NCI-H2081 (cell line): Measurements from ENCODE around the gene GUK1.
A peak's percentile ranks its signal among the peaks of the same experiment; 100 is the strongest.

Experiments used
- DNase-seq, 2 experiments: peaks; one replicate each; lab custom pipeline; 2025; lab: John Stamatoyannopoulos, UW

The GUK1 gene, protein sequence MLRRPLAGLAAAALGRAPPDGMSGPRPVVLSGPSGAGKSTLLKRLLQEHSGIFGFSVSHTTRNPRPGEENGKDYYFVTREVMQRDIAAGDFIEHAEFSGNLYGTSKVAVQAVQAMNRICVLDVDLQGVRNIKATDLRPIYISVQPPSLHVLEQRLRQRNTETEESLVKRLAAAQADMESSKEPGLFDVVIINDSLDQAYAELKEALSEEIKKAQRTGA

DNA sequence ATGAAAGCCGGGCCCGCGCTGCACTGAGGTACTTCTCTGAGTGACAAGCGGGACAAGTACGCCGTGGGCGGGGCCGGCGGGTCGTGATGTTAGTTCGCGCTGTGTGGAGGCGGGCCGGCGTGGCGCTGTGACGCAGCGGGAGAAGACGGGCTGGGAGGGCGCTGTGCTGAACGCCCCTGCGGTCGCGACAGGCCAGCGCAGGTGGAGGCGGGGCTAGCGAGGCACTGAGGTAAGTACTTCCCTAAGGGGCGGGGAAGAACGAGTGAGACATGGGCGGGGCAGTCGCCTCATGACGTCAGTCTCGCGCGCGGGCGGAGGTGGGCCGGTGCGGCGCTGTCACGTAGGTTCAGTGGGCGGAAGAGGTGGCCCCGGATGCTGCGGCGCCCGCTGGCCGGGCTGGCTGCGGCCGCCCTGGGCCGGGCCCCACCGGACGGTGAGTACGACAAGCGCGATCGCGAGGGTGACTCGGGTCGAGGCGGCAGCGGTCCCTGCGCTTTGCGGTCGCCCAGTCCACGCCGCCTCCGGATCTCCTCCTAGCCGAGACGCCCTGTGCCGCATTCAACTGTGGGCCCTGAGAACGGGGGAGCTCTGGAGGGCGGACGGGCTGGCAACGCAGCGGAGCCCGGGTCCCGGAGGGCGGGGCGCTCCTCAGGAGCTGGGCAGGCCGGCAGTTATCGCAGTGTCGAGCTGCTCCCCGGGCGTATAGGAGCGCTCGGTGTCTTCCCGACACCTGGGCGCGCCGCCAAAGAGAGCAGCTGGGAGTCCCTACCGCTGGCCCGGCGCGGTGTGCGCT lies at the start of gene GUK1:
TSS of gene GUK1 (plus strand) at position 349 of the 793 bp plus-strand sequence. CDS start at position 373, 24 bp downstream.
- peak; percentile 100 for DNase-seq

DNA sequence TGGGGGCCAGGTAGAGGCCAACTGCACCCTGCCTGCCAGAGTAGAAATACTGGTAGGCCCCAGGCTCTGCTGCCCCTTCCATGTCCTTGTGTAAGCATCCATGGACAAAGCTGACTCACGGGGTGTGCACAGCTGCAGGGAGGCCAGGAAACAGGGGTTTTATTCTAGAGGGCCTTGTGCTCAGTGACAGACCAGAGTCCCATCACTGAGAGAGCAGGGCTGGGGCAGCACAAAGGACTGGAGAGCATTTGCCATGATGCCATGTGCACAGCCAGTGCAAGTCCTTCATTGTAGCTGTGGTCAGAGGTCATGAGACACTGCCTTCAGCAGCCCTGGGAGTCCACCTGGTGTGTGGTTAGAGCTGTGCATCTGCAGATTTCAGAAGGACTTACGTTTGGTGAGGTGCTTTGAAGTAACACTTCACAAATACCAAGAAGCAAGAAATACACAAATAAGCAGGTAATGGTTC lies 49.4 kb upstream of the GUK1 start:
- no peak for DNase-seq

DNA sequence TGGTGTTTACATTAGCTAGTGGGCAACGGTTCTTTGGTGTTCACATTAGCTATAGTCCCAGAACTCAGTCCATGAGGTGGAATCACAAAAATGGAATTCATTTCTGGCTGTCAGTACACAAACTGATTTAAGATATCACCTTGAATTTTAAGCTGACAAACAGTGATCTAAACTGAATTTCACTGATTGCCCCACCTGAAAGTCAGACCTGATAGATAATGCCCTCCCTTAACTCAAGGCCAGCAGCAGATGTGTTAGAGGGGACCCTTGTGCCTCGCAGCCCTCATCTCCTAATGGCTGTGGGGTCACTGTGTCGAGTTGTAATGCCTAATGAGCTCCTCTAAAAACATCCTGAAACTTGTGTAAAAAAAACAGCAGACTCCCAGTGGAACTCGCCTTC lies 49.0 kb upstream of the GUK1 start:
- DNase-seq, result no peak

DNA sequence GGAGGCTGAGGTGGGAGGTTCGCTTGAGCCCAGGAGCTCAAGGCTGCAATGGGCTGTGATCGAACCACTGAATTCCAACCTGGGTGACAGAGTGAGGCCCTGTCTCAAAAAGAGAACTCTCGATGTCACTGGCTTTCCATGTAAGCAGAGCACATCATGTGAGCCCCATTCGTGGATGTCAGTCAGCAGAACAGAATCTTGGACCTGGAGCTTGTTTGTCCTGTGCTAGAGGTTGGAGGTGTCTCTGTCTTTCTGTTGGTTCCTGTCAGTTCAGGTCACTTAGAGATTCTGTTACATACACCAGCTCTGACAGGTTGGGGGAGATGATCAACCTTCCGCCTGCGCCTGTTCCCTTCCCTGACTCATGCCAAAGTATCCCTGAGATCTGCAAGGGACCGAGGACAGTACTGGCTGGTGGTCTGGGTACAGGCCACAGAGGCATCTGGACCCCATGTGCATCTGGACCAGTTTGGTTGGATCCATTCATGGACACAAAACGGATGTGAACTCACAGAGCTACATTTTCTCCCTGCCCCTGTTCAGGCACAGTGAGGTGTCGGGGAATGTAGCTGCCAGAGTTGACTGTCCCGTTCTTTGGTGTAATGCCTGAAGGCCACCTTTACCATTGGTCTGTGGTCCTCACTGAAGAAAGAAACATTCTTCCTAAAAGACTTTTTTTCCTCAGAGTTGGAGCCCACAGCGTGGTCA lies 47.6 kb upstream of the GUK1 start:
- no peak for DNase-seq

DNA sequence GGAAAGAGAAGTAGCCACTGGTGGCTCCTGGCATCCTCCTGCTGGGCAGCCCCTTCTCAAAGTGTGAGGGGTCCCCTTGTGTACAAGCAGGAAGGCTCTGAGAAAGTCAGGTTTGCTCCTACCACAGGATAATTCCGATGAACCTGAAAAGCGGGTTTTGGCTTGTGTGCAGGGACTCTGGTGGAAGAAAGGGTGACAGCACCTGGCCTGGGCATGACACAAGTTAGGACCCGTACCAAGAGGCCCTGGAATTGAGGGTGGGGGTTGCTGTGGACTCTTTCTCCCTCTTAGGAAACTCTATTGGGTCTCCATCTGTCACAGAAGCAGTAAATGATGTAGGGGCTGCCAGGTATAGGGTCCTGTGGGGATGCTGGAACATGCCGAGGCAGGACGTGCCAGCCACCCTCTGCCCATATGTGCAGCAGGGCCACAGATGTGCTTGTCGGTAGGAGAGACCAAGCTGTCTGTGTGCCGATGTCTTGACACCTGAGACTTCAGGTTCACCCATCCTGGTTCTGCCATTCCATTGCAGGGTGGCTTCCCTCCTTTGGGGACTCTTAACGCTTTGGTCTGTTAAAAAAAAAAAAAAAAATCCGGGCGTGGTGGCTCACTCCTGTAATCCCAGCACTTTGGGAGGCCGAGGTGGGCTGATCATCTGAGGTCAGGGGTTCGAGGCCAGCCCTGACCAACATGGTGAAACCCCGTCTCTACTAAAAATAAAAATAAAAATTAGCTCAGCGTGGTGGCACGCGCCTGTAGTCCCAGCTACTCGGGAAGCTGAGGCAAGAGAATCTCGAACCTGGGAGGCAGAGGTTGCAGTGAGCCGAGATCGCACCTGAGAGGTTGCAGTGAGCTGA lies 46.8 kb upstream of the GUK1 start:
- DNase-seq, result no peak

DNA sequence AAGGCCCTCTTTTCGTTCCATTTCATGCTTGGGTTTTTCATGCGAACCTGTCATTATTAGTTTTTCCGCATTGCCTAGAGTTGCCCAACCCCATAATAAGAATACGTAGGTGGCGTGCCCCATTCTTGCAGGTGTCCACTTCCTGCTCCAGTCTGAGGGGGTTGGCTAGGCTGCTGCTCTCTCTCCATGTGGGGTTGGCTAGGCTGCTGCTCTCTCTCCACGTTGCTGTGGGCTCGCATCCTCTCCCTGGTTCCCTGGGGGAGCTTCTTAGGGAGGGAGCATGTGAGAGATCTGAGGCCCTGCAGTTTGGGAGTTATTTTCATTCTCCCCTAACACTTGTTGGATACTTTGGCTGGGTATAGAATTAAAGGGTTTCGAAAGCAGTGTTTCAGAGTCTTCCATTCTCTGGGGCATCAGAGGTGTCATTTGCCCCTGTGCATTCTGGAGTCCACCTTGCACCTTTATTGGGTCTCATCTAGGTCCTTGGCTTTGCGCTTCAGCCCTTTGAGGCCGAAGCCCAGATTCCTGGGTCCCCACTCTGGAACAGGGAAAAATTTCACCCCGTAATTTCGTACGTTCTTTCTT lies 45.6 kb upstream of the GUK1 start:
- DNase-seq, result no peak

DNA sequence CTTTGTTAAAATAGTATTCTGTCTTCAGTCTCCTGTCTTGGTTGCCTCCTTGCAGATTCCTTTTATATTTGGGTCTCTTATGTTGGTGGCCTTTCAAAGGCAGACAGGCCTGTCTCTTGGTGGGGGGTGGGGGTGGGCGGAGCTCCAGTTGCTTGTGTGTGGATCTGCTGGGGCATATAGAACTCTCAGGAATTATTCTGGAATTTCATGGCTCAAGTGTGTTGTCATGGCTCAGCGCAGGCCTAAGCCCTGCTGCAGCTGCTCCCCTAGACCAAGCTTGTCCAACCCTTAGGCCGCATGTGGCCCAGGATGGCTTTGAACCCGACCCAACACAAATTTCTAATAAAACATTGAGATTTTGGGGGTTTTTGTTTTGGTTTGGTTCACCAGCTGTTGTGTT lies 44.9 kb upstream of the GUK1 start:
- DNase-seq, result no peak

DNA sequence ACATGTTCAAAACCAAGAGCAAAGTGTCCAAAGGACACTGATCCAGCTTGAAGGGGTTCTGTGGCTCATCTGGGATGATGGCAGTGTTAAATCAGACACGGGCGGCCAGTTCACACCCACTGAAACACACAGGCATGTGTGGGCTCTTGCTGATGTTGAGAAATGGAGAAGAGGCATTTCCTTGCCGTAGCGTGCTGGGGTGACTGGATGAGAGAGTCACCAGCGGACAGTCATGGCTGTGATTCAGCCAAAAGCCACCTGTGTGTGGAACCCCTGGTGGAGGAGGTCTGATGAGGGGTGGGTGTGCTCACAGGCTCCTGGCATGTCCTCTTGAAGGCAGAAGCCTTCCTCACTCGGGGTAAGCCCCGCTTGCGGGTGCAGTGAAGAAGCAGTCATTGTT lies 44.1 kb upstream of the GUK1 start:
- no peak for DNase-seq

DNA sequence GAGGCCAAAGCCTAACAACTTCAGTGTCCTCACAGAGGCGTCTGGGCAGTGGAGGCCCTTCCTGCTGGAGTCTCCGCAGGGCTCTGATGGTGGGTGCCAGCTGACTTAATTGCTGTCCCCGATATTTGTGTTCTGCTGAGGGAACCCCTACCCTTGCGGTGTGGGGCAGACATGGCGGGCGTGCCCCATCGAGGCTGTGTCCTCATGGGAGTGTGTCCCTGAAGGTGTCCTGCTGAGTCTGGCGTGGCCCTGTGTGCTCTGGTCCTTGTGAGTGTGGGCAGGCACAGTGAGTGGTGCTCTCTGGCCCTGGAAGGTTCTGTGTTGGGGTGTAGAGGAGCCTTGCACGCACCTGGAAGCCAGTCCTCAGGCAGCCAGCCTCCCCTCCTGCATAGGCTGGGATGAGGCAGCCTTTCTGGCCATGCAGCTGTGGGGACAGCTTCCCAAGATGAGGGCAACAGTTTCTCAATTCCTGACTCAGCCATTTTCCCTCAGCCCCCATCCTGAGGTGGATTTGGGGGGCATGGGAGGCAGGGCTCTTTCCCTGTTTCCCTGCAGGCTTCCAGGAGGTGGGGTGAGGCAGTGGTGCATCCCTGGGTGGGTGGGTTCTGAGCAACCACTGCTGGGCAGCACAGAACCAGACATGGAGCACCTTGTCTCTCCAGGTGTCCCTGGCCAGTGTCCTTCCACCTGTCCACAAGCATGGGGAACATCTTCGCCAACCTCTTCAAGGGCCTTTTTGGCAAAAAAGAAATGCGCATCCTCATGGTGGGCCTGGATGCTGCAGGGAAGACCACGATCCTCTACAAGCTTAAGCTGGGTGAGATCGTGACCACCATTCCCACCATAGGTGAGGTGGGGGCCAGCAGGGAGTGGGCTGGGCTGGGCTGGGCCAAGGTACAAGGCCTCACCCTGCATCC lies 43.4 kb upstream of the GUK1 start:
- DNase-seq, result no peak

DNA sequence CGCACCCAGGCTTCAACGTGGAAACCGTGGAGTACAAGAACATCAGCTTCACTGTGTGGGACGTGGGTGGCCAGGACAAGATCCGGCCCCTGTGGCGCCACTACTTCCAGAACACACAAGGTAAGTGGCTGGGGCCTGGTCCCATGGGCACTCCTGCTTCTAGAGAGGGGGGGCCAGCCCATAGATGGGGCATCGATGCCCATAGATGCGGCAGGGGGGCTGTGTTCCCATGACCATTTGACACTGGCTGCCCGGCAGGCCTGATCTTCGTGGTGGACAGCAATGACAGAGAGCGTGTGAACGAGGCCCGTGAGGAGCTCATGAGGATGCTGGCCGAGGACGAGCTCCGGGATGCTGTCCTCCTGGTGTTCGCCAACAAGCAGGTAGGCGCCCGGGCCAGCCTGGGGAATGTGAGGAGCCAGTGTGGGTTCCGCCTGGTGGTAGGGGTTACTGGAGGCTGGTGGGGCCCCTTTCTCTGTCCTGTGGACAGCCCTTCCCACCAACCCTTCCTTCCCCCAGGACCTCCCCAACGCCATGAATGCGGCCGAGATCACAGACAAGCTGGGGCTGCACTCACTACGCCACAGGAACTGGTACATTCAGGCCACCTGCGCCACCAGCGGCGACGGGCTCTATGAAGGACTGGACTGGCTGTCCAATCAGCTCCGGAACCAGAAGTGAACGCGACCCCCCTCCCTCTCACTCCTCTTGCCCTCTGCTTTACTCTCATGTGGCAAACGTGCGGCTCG lies 42.6 kb upstream of the GUK1 start:
- no peak for DNase-seq

DNA sequence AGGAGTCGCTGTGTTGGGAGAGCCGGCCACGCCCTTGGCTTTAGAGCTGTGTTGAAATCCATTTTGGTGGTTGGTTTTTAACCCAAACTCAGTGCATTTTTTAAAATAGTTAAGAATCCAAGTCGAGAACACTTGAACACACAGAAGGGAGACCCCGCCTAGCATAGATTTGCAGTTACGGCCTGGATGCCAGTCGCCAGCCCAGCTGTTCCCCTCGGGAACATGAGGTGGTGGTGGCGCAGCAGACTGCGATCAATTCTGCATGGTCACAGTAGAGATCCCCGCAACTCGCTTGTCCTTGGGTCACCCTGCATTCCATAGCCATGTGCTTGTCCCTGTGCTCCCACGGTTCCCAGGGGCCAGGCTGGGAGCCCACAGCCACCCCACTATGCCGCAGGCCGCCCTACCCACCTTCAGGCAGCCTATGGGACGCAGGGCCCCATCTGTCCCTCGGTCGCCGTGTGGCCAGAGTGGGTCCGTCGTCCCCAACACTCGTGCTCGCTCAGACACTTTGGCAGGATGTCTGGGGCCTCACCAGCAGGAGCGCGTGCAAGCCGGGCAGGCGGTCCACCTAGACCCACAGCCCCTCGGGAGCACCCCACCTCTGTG lies 41.7 kb upstream of the GUK1 start:
- no peak for DNase-seq

DNA sequence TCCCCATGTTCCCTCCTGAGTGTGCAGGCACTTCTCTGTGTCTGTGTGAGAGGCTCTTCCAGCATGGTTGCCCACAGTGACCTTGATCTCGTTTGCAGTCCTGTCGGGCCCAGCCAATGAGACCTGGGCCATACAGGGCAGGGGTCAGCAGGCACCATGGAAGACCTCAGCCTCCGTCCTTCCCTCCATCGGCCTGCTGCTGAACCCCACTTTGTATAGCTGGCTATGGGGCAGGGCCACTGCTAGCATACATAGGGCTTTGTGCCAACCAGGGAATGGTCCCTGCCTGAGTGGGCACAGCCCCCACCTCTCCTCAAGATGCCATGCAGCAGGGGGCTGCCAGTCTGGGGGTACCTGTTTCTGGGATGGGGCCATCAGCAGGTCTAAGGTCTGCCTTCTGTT lies 40.7 kb upstream of the GUK1 start:
- no peak for DNase-seq

DNA sequence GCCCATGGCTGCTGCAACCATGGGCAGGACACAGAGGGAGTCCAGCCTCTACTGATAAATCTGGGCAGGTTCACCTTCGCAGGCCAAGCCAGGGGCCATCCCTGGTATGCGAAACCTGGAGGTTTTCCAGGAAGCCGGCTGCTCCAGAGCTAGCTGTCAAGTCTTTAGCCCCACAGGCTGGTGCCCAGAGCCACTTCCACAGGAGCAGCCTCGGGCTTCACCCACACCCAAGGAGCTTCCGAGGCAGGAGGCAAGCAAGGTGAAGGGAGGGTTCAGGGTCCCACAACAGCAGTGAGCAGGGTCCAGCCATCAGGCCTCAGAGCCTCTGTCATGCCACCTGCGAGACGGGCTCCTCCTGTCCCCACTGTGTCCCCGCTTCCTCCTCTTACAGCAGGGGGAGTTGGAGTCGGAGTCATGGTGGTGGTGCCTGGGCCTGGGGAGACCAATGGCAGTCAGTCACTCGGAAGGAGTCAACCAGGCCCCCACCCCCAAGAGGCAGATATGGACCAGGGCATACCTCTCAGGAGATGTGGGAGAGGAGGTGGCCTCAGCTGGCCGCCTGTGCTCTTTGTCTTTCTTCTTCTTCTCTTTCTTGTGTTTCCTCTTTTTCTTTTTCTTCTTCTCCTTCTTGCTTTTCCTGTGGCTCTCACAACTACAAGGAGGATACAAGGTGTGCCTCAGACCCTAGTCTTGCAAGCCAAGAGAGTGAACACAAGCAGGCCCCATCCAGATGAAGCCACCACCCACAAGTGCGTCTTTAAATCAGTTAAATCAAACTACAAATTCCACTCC lies 39.1 kb upstream of the GUK1 start:
- no peak for DNase-seq

DNA sequence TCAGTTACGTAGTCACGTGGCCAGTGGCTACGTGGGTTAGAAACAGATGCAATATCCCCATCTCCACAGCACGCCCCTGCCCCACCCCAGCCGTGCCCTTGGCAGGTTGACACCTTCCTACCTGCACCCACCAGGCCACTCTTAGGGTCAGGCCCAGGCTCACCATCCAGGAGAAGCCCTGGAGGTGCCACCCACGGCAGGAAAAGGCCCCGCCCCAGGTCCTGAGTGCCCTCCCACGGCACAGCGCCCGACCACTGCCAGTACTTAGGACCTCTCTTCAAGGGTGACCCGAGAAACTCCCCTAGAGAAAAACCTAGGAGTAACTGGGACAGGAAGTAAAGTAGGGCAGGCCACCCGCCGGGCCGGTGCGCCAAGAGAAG lies 38.5 kb upstream of the GUK1 start:
- DNase-seq, result no peak

DNA sequence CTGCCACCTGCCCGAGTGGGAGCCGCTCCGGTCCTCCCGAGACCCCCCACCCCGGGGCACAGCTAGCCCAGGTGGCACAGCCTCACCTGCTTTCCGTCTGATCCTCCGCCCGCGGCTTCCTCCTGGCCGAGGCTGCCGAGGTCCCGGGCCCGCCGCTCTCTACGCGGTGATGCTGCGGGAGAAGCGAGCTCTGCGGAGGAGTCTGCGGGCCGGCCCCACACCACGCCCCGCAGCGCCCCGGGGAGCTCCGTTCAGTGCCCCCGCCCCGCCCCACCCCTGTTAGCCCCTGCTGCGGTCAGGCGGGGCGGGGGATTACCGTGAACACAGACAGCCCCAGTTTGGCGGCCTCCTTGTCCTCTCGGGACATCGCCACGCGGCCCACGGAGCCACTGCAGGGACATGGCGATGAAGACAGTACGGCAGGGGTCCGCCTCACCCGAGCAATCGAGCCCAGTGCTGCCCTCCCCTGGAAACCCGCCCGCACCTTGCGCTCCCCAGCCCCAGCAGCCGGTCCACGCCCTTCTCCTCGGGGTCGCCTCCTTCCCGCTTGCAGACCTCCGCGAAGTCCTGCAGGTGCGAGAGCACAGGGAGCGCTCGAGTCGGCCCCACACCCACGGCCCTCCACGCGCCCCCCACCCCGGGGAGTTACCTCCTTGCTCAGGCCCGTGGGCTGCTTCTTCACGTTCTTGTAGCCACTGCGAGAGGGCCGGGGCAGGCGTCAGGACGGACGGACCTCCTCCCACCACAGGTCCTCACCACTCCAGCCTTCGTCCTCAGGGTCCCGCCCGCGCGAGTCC lies 37.9 kb upstream of the GUK1 start:
- peak; percentile 28 to 39 for DNase-seq

DNA sequence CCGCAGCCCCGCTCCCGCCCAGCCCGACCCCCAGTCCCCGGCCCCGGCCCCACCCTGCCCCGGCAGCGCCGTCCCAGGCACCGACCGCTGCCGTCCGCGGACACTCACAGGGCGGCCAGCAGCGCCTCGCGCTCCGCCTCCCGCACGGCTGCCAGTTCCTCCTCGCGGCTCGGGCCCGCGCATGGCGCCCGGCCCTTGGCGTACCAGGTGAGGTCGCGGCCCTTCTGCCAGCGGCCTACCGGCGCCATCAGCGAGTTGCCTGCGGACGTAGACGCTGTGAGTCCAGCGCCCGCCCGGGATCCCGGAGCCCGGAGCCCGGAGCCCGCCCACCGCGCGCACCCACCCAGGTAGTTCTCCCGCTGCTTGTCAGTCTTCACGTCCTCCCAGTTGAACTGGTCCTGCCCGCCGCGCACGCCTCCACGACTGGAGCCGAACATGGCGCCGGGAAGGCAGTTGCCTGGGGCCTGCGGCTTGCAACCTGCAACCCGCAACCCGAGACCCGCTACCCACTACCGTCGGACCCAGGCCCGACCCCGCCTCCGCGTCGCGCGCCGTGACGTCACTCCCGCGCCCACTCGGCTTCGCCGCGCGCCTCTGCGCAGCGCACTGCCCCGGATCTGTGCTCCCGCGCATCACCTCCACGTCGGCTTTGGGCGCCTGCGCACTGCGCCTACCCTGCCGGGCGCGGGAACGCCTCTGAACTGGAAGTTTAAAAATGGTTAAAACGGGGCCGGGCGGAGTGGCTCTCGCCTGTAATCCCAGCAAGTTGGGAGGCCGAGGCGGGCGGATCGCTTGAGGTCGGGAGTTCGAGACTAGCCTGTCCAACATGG lies 37.1 kb upstream of the GUK1 start, which contains the start of gene C1orf35:
TSS of gene C1orf35 (minus strand) at position 535 of the 830 bp plus-strand sequence. CDS start at position 437, 98 bp downstream.
- DNase-seq, result peak; percentile 94 to 96
